HG03558 (cell line): ENCODE data around the gene NACC2.
"Not testable (repeated sequence)": the region's sequence is repeated elsewhere in the genome, so short reads cannot be mapped to it uniquely, and the experiment has no call there.

Source experiments
- ATAC-seq: cut with Tn5 transposase; IDR thresholded peaks from one replicate; pipeline ENCODE4 v1.9.1; 2021; ENCODE audit warnings: moderate number of reproducible peaks; ENCODE audit not compliant: unreplicated experiment; ENCODE audit errors: extremely low read depth

The NACC2 gene

GRCh38 chr9:136083558-136084062 lies 11.5 kb downstream of the NACC2 start:
- ATAC-seq = no peak

GRCh38 chr9:136082496-136083361 lies 12.4 kb downstream of the NACC2 start:
- no peak for ATAC-seq

GRCh38 chr9:136081826-136082495 lies 13.1 kb downstream of the NACC2 start:
- ATAC-seq = no peak

GRCh38 chr9:136081113-136081825 lies 13.8 kb downstream of the NACC2 start:
- no peak for ATAC-seq

- ATAC-seq = no peak
Measured at GRCh38 chr9:136080716-136081112, 14.4 kb downstream of the NACC2 start.

GRCh38 chr9:136079916-136080246 lies 15.2 kb downstream of the NACC2 start:
- no peak for ATAC-seq

- no peak for ATAC-seq
Measured at GRCh38 chr9:136079211-136079915, 15.7 kb downstream of the NACC2 start.

- ATAC-seq = no peak
Measured at GRCh38 chr9:136078498-136079011, 16.5 kb downstream of the NACC2 start.

- no peak for ATAC-seq
Measured at GRCh38 chr9:136078024-136078423, 17.1 kb downstream of the NACC2 start.

GRCh38 chr9:136077491-136077890 lies 17.6 kb downstream of the NACC2 start:
- no peak for ATAC-seq

GRCh38 chr9:136075881-136076678 lies 19.0 kb downstream of the NACC2 start:
- ATAC-seq = no peak

- no peak for ATAC-seq
Measured at GRCh38 chr9:136075134-136075841, 19.8 kb downstream of the NACC2 start.

GRCh38 chr9:136074706-136075105 lies 20.4 kb downstream of the NACC2 start:
- ATAC-seq = no peak

- ATAC-seq = no peak
Measured at GRCh38 chr9:136062657-136063439, 32.2 kb downstream of the NACC2 start.

- not testable (repeated sequence) for ATAC-seq
Measured at GRCh38 chr9:136061916-136062315, 33.2 kb downstream of the NACC2 start.

- ATAC-seq = no peak
Measured at GRCh38 chr9:136061405-136061804, 33.7 kb downstream of the NACC2 start.

- ATAC-seq = no peak
Measured at GRCh38 chr9:136060671-136061371, 34.3 kb downstream of the NACC2 start.
